Middle frontal gyrus (tissue), 1 donor: ENCODE results near the gene FAM90A1.
"Not testable (repeated sequence)": the region's sequence is repeated elsewhere in the genome, so short reads cannot be mapped to it uniquely, and the experiment has no call there.

Experiments
- DNase-seq: peaks from one replicate; pipeline ENCODE4 v3.0.0-alpha.2; 2015; ENCODE audit warnings: low spot score; ENCODE audit errors: extremely low spot score

Gene FAM90A1

DNA sequence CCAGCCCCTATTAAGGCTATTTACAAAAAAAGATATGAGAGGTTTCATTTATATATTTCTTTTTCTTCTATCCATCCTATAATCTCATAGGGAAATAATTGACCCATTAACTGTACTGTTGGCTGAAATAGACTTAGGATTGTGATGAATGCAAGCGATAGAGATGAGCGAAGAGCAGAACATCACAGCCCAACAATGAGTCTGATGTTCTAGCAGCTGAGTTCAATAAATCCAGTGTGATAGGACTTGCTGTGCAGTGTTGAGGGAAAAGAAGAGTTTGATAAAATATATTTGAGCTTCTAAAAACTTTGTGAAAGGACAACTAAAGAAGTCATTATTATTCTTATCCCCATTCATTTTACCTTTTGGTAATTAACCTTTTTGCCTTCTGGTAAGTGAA, 54.5 kb downstream of the FAM90A1 start:
- DNase-seq = not testable (repeated sequence)
